Erythroblast (primary cell): Measurements from ENCODE around the gene RPP40.
A peak's percentile ranks its signal among the peaks of the same experiment; 100 is the strongest.

Experiments used
- DNase-seq, 2 experiments: peaks; one replicate each; lab custom pipeline; 2025; lab: John Stamatoyannopoulos, UW
- GATA1 ChIP-seq: IDR thresholded peaks from 2 replicates; pipeline ENCODE4 v1.6.1; 2011; ENCODE audit warnings: low read depth, mild to moderate bottlenecking, control low read depth, low read length, moderate library complexity
- POLR2A ChIP-seq: IDR thresholded peaks from 2 replicates; pipeline ENCODE4 v1.6.1; 2011; ENCODE audit warnings: mild to moderate bottlenecking, low read length

Gene RPP40

DNA sequence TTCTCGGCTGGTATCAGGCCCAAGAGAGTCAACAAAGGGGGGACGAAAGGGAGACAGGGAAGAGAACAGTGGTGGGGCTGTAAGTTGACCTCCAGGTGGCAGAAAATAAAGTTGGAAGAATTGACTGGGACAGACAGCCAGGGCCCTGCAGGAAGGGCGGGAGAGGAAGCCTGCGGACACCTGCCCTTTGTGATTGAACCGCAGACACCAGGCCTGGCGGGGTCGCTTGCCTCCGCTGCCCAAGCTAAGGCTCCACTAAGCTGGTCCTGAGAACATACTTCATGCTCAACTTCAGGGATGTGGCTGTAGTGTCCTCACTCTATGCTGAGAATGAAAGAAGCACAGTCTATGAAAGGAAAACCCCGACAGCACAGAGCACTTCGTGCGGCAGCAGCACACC is 53.8 kb downstream of the RPP40 start:
- no peak for DNase-seq
- TF ChIP-seq GATA1, result no peak
- TF ChIP-seq POLR2A, result no peak

DNA sequence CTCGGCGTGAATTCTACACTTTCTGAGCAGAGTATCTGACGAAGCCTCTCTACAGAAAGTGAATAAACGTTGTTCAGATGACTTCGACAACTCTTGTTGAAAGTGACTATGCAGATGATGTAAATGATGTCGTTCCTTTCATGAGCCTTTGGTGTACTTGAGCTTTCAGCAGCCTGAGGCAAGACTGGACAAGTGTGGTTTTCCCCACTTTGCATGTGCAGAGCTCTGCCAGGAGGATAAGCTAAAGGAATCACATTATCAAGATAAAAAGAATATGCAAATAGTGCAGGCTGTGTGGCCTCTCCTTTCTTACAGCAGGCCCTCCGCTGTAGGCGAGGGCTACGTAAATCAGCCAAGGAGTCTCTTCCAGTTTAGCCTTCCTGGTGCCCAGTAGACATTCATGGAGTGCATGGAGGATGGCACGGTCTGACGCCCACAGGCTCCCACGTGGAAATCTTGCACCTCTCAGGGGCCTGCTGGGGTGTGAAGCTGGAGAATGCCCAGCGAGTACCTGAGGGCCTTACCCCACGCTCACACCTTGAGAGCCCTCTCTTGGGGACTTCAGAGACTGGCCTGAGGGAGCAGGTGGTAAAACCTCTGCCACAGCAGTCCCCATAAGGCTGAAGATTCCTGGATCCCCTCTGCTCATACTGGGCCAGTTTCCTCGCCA is 54.9 kb downstream of the RPP40 start:
- TF ChIP-seq POLR2A, result no peak
- no peak for TF ChIP-seq GATA1
- DNase-seq, result peak in 1 of 2 experiments; percentile 21

DNA sequence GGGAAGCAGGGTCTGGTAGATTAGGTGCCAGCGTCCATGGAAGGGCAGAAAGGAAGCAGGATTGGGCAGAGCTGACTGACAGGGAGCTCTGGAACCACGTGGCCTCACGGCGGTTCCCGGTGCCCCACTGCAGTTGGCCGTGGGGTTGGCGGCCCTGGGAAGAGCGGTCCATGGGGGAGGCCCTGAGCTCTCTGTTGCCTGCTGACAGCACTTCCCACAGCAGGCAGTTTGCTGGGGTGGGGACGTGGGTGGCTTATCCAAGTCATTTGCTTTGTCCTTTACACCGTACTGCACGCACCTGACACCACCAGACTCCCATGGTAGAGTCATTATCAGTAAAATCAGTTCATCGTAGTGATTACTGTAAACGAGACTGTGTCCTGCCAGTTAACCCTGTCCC is 56.1 kb downstream of the RPP40 start:
- TF ChIP-seq GATA1 (no peak), POLR2A (no peak)
- no peak for DNase-seq

DNA sequence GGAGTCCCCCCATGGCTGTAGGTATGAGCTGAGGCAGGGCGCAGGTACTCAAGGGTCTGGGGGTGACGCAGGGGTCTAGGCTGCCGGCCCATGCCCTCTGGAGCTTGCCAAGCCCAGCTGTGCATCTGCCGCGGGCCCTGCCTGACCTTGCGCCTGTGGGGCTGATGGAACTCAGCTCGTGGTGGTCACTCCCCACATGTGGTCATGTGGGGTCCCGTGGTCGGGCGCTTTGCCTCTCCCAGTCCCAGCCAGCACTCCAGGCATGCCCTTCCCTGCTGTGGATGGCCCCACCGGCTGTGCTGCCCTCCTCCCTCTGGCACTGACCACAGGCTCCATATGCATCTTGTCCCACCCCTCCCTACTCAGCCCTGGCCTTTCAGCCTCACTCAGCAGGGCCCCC is 57.3 kb downstream of the RPP40 start:
- no peak for TF ChIP-seq GATA1
- no peak for TF ChIP-seq POLR2A

More for the DNA sequence above, 57.3 kb downstream of the RPP40 start:
- DNase-seq, result no peak
